GM12878 (cell line): Measurements from ENCODE around the gene GRM1.

Source experiments
- ESRRA ChIP-seq: IDR thresholded peaks from 2 replicates; pipeline ENCODE4 v1.6.1; 2012; ENCODE audit warnings: mild to moderate bottlenecking, low read length, improper control_type of control experiment
- HDGF ChIP-seq: fragments of 450-650 bp; IDR thresholded peaks from 2 replicates; pipeline ENCODE4 v1.6.1; 2016; ENCODE audit warnings: antibody characterized with exemption
- POLR2A ChIP-seq: IDR thresholded peaks from 2 replicates; pipeline ENCODE4 v1.6.1; 2011; ENCODE audit warnings: low read depth, mild to moderate bottlenecking, low read length
- POLR2AphosphoS5 ChIP-seq: IDR thresholded peaks from 2 replicates; pipeline ENCODE4 v1.6.1; 2011; ENCODE audit warnings: mild to moderate bottlenecking, low read length, inconsistent platforms
- RAD21 ChIP-seq: IDR thresholded peaks from 2 replicates; pipeline ENCODE4 v1.6.1; 2011; ENCODE audit warnings: mild to moderate bottlenecking, low read depth, low read length, moderate library complexity; ENCODE audit not compliant: insufficient read depth
- SIN3A ChIP-seq: IDR thresholded peaks from 2 replicates; pipeline ENCODE4 v1.6.1; 2012; ENCODE audit warnings: low read depth, low read length, improper control_type of control experiment
- ZNF274 ChIP-seq: IDR thresholded peaks from one replicate; pipeline ENCODE4 v1.8.0; 2011; ENCODE audit not compliant: insufficient read length, insufficient read depth
- ZNF384 ChIP-seq: IDR thresholded peaks from 2 replicates; pipeline ENCODE4 v1.6.1; 2012; ENCODE audit warnings: low read depth, mild to moderate bottlenecking, low read length, improper control_type of control experiment, borderline replicate concordance
- TF ChIP-seq, protein P1 (sequence below): fragments of 450-650 bp; IDR thresholded peaks from 2 replicates; pipeline ENCODE4 v1.6.1; 2017; ENCODE audit warnings: mild to moderate bottlenecking
- TF ChIP-seq, protein P2 (sequence below), 3 experiments: IDR thresholded peaks in 2 of 3; conservative IDR thresholded peaks in 1 of 3; 2 replicates each; pipeline ENCODE4 v1.5.1; 2011; ENCODE audit warnings: low read depth in 3 of 3, low read length in 3 of 3, mild to moderate bottlenecking in 3 of 3, control low read depth in 2 of 3, moderate library complexity in 2 of 3, inconsistent platforms in 1 of 3, mixed read lengths in 1 of 3; ENCODE audit not compliant: control insufficient read depth in 2 of 3, insufficient read depth in 1 of 3; ENCODE audit errors: extremely low read depth in 1 of 3

GRCh38 chr6:146153040-146153758 lies 124.3 kb downstream of the GRM1 start:
- TF ChIP-seq HDGF (no peak), ZNF274 (no peak), SIN3A (no peak), ESRRA (no peak), POLR2AphosphoS5 (no peak), POLR2A (no peak), ZNF384 (no peak), RAD21 (no peak)
- TF ChIP-seq, protein P1, sequence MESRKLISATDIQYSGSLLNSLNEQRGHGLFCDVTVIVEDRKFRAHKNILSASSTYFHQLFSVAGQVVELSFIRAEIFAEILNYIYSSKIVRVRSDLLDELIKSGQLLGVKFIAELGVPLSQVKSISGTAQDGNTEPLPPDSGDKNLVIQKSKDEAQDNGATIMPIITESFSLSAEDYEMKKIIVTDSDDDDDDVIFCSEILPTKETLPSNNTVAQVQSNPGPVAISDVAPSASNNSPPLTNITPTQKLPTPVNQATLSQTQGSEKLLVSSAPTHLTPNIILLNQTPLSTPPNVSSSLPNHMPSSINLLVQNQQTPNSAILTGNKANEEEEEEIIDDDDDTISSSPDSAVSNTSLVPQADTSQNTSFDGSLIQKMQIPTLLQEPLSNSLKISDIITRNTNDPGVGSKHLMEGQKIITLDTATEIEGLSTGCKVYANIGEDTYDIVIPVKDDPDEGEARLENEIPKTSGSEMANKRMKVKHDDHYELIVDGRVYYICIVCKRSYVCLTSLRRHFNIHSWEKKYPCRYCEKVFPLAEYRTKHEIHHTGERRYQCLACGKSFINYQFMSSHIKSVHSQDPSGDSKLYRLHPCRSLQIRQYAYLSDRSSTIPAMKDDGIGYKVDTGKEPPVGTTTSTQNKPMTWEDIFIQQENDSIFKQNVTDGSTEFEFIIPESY: no peak
- TF ChIP-seq, protein P2, sequence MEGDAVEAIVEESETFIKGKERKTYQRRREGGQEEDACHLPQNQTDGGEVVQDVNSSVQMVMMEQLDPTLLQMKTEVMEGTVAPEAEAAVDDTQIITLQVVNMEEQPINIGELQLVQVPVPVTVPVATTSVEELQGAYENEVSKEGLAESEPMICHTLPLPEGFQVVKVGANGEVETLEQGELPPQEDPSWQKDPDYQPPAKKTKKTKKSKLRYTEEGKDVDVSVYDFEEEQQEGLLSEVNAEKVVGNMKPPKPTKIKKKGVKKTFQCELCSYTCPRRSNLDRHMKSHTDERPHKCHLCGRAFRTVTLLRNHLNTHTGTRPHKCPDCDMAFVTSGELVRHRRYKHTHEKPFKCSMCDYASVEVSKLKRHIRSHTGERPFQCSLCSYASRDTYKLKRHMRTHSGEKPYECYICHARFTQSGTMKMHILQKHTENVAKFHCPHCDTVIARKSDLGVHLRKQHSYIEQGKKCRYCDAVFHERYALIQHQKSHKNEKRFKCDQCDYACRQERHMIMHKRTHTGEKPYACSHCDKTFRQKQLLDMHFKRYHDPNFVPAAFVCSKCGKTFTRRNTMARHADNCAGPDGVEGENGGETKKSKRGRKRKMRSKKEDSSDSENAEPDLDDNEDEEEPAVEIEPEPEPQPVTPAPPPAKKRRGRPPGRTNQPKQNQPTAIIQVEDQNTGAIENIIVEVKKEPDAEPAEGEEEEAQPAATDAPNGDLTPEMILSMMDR (IDR thresholded peaks at IDR 0.05 in 2 of 3, conservative IDR thresholded peaks at IDR 0.05 in 1 of 3; ENCODE audit: control insufficient read depth in 2 of 3, extremely low read depth in 1 of 3, insufficient read depth in 1 of 3, low read depth in 3 of 3, low read length in 3 of 3): no peak
